Parathyroid adenoma (tissue), 2 donors: ENCODE results near the gene IGFL4.
"Not testable (repeated sequence)": the region's sequence is repeated elsewhere in the genome, so short reads cannot be mapped to it uniquely, and the experiment has no call there.

Experiments
- H2AFZ ChIP-seq: fragments of 300-600 bp; sonication (generic); one replicate; pipeline ENCODE4 v1.7.0; 2017; ENCODE audit warnings: antibody characterized with exemption, mild to moderate bottlenecking
- H3K27ac ChIP-seq: fragments of 300-600 bp; sonication (generic); one replicate; pipeline ENCODE4 v1.7.0; 2017
- H3K27me3 ChIP-seq: fragments of 300-600 bp; sonication (generic); one replicate; pipeline ENCODE4 v1.7.0; 2017; ENCODE audit warnings: low read length; ENCODE audit not compliant: control insufficient read depth, insufficient read depth
- H3K36me3 ChIP-seq: fragments of 300-600 bp; sonication (generic); one replicate; pipeline ENCODE4 v1.7.0; 2017; ENCODE audit warnings: low read length; ENCODE audit not compliant: control insufficient read depth, insufficient read depth
- H3K4me1 ChIP-seq: fragments of 300-600 bp; sonication (generic); one replicate; pipeline ENCODE4 v1.7.0; 2017; ENCODE audit warnings: control low read depth
- H3K4me2 ChIP-seq: fragments of 300-600 bp; sonication (generic); one replicate; pipeline ENCODE4 v1.7.0; 2017; ENCODE audit warnings: low read length
- H3K4me3 ChIP-seq: fragments of 300-600 bp; sonication (generic); one replicate; pipeline ENCODE4 v1.7.0; 2017; ENCODE audit warnings: low read depth, low read length
- H3K79me2 ChIP-seq: fragments of 300-600 bp; sonication (generic); one replicate; pipeline ENCODE4 v1.7.0; 2017; ENCODE audit warnings: control low read depth
- H3K9ac ChIP-seq: fragments of 300-600 bp; sonication (generic); one replicate; pipeline ENCODE4 v1.7.0; 2017; ENCODE audit warnings: mild to moderate bottlenecking
- H3K9me3 ChIP-seq: fragments of 300-600 bp; sonication (generic); one replicate; pipeline ENCODE4 v1.7.0; 2017; ENCODE audit warnings: low read length; ENCODE audit not compliant: control insufficient read depth
- CTCF ChIP-seq: fragments of 300-600 bp; sonication (generic); IDR thresholded peaks from one replicate; pipeline ENCODE4 v1.7.0; 2017; ENCODE audit warnings: antibody characterized with exemption, mild to moderate bottlenecking
- donor health status: primary hyperparathyroidism.

The IGFL4 gene

GRCh38 chr19:46078573-46079332 is 38.0 kb upstream of the IGFL4 start:
- not testable (repeated sequence) for H3K79me2 ChIP-seq, H3K9ac ChIP-seq, H3K4me1 ChIP-seq, H3K27me3 ChIP-seq, H3K36me3 ChIP-seq, H3K9me3 ChIP-seq
- peak overlapping the region; percentile 65 for H2AFZ ChIP-seq
- H3K4me3 ChIP-seq: peak overlapping the region; percentile 18
- TF ChIP-seq CTCF: peak; percentile 75
- peak overlapping the region; percentile 66 for H3K27ac ChIP-seq
- peak overlapping the region; percentile 51 for H3K4me2 ChIP-seq

GRCh38 chr19:46077815-46078167 is 37.0 kb upstream of the IGFL4 start:
- H2AFZ ChIP-seq: peak overlapping the region; percentile 61
- no peak overlapping the region for H3K9ac ChIP-seq
- no peak overlapping the region for H3K27ac ChIP-seq
- no peaks in the 10 kb centered on the region for H3K36me3 ChIP-seq
- peak overlapping the region; percentile 8 for H3K4me3 ChIP-seq
- no peaks in the 10 kb centered on the region for H3K79me2 ChIP-seq
- peak overlapping the region; percentile 48 for H3K4me2 ChIP-seq
- no peaks in the 10 kb centered on the region for H3K9me3 ChIP-seq
- no peaks in the 10 kb centered on the region for H3K27me3 ChIP-seq
- H3K4me1 ChIP-seq: peaks cover 6% of the 10 kb centered on the region
- TF ChIP-seq CTCF: no peak

- Histone ChIP-seq H2AFZ (peak overlapping the region; percentile 61), H3K4me1 (peaks cover 6% of the 10 kb centered on the region), H3K79me2 (no peaks in the 10 kb centered on the region), H3K27ac (peak overlapping the region; percentile 22), H3K4me2 (peak overlapping the region; percentile 48), H3K36me3 (no peaks in the 10 kb centered on the region), H3K9ac (no peak overlapping the region), H3K27me3 (no peaks in the 10 kb centered on the region), H3K4me3 (peak overlapping the region; percentile 8), H3K9me3 (no peaks in the 10 kb centered on the region)
- TF ChIP-seq CTCF: peak; percentile 95
These were observed 36.4 kb upstream of the IGFL4 start for GRCh38 chr19:46076951-46077814.

GRCh38 chr19:46076031-46076880 is 35.5 kb upstream of the IGFL4 start:
- no peak overlapping the region for H3K27ac ChIP-seq
- TF ChIP-seq CTCF: no peak
- no peaks in the 10 kb centered on the region for H3K36me3 ChIP-seq
- no peak overlapping the region for H3K4me3 ChIP-seq
- H2AFZ ChIP-seq: peak overlapping the region; percentile 61
- H3K9me3 ChIP-seq: no peaks in the 10 kb centered on the region
- peaks cover 6% of the 10 kb centered on the region for H3K4me1 ChIP-seq
- H3K27me3 ChIP-seq: no peaks in the 10 kb centered on the region
- no peaks in the 10 kb centered on the region for H3K79me2 ChIP-seq
- H3K4me2 ChIP-seq: no peak overlapping the region
- no peak overlapping the region for H3K9ac ChIP-seq
